ENCODE results near the gene EMP1. TPM values are rescaled to one million over a fixed set of nuclear protein-coding genes. Genes with fewer than 3 reads are reported as not detected.

EMP1 gene, protein sequence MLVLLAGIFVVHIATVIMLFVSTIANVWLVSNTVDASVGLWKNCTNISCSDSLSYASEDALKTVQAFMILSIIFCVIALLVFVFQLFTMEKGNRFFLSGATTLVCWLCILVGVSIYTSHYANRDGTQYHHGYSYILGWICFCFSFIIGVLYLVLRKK
- total RNA-seq, result 1 to 10 TPM; 7.3 to 8.6 TPM

GRCh38 chr12:13196130-13196921 is at the start of gene EMP1:
TSS of gene EMP1 (plus strand) at chr12:13196726. CDS start at chr12:13211511, 14,785 bp downstream.
- Mint-ChIP-seq H3K9me3 (no peaks in the 10 kb centered on the region), H3K27ac (peak within 1 kb of the TSS; percentile 67), H3K36me3 (no peaks in the 10 kb centered on the region), H3K4me1 (peaks cover 28% of the 10 kb centered on the region), H3K27me3 (peaks cover 57% of the 10 kb centered on the region), H3K4me3 (peak within 1 kb of the TSS; percentile 77)
- POLR2A ChIA-PET, result interaction anchor here (0.8 to 2.0 kb wide), 3 partner anchors 8 to 96 kb away, joined by 4 to 13 read pairs (median 6); no protein-coding TSS in a partner anchor
- DNase-seq (peak; percentile 62), ATAC-seq (ENCODE audit: low read depth) (peak; percentile 97)

GRCh38 chr12:13147688-13148484 is 48.6 kb upstream of the EMP1 start:
- POLR2A ChIA-PET, result no interaction called here
- H3K9me3 Mint-ChIP-seq, result no peaks in the 10 kb centered on the region
- DNase-seq, result no peak
- H3K4me3 Mint-ChIP-seq, result no peak overlapping the region
- peaks cover 19% of the 10 kb centered on the region for H3K4me1 Mint-ChIP-seq
- no peak for ATAC-seq (ENCODE audit: low read depth)
- H3K27ac Mint-ChIP-seq, result no peak overlapping the region
- peaks cover 7% of the 10 kb centered on the region for H3K27me3 Mint-ChIP-seq
- H3K36me3 Mint-ChIP-seq, result no peaks in the 10 kb centered on the region

- DNase-seq, result no peak
- ATAC-seq (ENCODE audit: low read depth), result no peak
- Mint-ChIP-seq H3K9me3 (no peaks in the 10 kb centered on the region), H3K27ac (no peak overlapping the region), H3K36me3 (no peaks in the 10 kb centered on the region), H3K4me1 (peaks cover 19% of the 10 kb centered on the region), H3K27me3 (peaks cover 7% of the 10 kb centered on the region), H3K4me3 (no peak overlapping the region)
- POLR2A ChIA-PET, result interaction anchor here (0.7 kb wide), 1 partner anchor 12 kb away, joined by 4 read pairs; no protein-coding TSS in a partner anchor
Observed at GRCh38 chr12:13148485-13148847, 48.1 kb upstream of the EMP1 start.

DNA sequence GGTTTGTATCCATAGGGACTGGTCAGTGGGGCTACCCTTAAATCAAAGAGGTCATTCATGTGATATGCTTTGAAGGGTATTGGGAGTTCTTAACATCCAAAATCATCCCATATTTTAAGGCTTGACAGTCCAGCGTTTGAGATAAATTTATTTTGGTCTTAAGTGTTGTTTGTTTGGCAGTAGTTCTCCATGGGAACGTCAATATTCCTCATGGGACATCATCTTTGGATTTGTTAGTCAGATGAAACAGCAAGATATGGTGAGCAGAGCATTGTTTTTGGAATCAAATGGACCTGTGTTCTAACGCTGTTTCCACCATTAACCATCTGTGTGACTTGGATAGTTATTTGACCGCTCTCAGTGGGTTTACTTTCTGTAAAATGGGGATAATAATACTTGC is 47.1 kb upstream of the EMP1 start:
- ATAC-seq (ENCODE audit: low read depth) (no peak), DNase-seq (no peak)
- Mint-ChIP-seq H3K9me3 (no peaks in the 10 kb centered on the region), H3K36me3 (no peaks in the 10 kb centered on the region), H3K4me3 (no peak overlapping the region), H3K27me3 (peaks cover 7% of the 10 kb centered on the region), H3K4me1 (peaks cover 10% of the 10 kb centered on the region), H3K27ac (no peak overlapping the region)
- POLR2A ChIA-PET, result interaction anchor here (0.7 kb wide), 1 partner anchor 11 kb away, joined by 4 read pairs; no protein-coding TSS in a partner anchor

DNA sequence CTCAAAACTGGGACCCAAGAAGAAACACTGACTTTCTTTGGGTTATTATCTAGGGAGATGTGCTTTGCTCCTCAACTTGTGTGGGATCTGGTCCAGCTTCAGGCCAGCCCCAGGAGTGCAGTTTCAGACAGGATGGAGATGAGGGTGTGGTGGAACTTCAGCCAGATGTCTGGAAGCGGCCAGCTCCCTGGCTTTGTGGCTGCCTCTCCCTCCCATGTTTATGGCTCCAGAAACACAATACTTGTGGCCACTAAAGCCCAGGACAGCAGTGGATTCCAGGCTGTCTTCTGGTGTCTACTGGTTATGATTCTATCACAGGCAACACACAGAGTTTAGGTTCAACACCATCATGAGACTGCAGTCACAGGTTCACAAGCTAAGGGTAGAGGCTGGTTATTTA is 44.2 kb upstream of the EMP1 start:
- Mint-ChIP-seq H3K36me3 (peaks cover 2% of the 10 kb centered on the region), H3K27me3 (peaks cover 11% of the 10 kb centered on the region), H3K9me3 (no peaks in the 10 kb centered on the region), H3K27ac (no peak overlapping the region), H3K4me3 (no peak overlapping the region), H3K4me1 (peaks cover 4% of the 10 kb centered on the region)
- ATAC-seq (ENCODE audit: low read depth) (no peak), DNase-seq (no peak)
- POLR2A ChIA-PET, result no interaction called here

- no peak for ATAC-seq (ENCODE audit: low read depth)
- no peak for DNase-seq
- POLR2A ChIA-PET, result interaction anchor here (0.6 kb wide), 1 partner anchor 26 kb away, joined by 5 read pairs; no protein-coding TSS in a partner anchor
- Mint-ChIP-seq H3K27me3 (peaks cover 11% of the 10 kb centered on the region), H3K9me3 (no peaks in the 10 kb centered on the region), H3K4me3 (no peak overlapping the region), H3K27ac (no peak overlapping the region), H3K4me1 (peaks cover 4% of the 10 kb centered on the region), H3K36me3 (peaks cover 2% of the 10 kb centered on the region)
Observed at GRCh38 chr12:13152756-13153155, 43.8 kb upstream of the EMP1 start.

DNA sequence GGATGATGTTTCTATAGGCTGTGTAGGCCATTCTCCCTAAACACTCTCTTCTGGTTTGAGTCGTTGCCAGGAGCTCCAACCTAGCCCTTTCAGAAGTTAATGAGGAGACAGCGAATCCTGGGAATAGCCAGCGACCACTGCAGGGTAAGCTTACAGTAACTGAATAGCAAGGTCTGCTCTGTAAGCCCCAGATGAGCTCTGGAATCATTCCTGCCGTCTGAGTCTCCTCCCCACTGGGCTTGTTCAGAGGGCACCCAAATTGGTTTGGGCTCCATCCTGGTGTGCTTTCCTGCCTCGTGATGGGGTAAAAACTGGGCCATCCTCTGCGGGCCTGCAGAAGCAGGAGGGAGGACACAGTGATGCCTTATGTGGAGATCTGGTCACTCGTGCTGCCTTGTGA is 43.3 kb upstream of the EMP1 start:
- ATAC-seq (ENCODE audit: low read depth) (no peak), DNase-seq (no peak)
- H3K4me3 Mint-ChIP-seq, result no peak overlapping the region
- H3K27me3 Mint-ChIP-seq, result peaks cover 11% of the 10 kb centered on the region
- POLR2A ChIA-PET, result interaction anchor here (0.6 kb wide), 1 partner anchor 26 kb away, joined by 5 read pairs; no protein-coding TSS in a partner anchor
- no peaks in the 10 kb centered on the region for H3K9me3 Mint-ChIP-seq
- H3K27ac Mint-ChIP-seq, result no peak overlapping the region
- peaks cover 4% of the 10 kb centered on the region for H3K4me1 Mint-ChIP-seq
- H3K36me3 Mint-ChIP-seq, result peaks cover 2% of the 10 kb centered on the region

GRCh38 chr12:13154027-13154538 is 42.4 kb upstream of the EMP1 start:
- POLR2A ChIA-PET, result no interaction called here

DNA sequence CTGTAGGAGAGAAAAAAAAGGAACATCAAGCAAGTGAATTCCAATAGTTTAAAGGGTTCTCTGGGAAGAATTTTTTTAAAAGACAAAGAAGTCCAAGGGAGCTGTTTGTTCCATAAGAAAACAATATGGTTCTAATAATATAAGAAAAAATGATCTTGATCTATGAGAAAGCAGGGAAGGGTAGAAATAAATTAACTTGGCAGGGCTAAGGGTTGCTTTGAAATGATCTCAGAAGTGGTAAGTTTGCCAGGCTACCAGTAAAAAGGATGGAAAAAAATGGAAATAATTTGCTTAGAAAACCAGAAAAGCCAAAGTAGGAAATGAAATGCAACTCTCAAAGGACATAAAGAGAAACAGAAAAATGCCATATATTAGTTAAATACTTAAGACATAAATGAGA is 41.7 kb upstream of the EMP1 start:
- ATAC-seq (ENCODE audit: low read depth) (no peak), DNase-seq (no peak)
- Mint-ChIP-seq H3K9me3 (no peaks in the 10 kb centered on the region), H3K36me3 (peaks cover 2% of the 10 kb centered on the region), H3K27me3 (peaks cover 11% of the 10 kb centered on the region), H3K27ac (no peak overlapping the region), H3K4me3 (no peak overlapping the region), H3K4me1 (peaks cover 4% of the 10 kb centered on the region)
- POLR2A ChIA-PET, result no interaction called here

More at GRCh38 chr12:13154027-13154538, 42.4 kb upstream of the EMP1 start:
- Mint-ChIP-seq H3K9me3 (no peaks in the 10 kb centered on the region), H3K27me3 (peaks cover 11% of the 10 kb centered on the region), H3K36me3 (peaks cover 2% of the 10 kb centered on the region), H3K27ac (no peak overlapping the region), H3K4me1 (peaks cover 4% of the 10 kb centered on the region), H3K4me3 (no peak overlapping the region)
- DNase-seq, result no peak
- no peak for ATAC-seq (ENCODE audit: low read depth)

DNA sequence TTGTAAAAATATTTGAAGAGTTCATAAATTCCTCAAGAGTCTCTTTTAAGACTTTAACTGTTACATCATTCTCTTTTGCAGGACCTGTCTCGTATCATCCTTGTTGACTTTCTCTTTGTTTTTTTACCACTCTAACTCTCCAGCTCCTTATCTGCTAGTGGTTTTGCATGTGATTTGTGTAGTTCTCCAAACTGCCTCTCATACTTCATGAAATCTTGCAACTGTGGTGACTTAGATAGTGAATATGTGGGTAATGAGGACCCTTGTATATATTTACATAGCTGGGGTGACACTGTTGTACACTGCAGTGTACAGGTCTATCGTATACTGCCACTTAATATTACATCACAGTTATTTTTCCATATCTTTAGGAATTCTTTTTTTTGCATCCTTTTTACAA is 40.2 kb upstream of the EMP1 start:
- DNase-seq (no peak), ATAC-seq (ENCODE audit: low read depth) (no peak)
- H3K27me3 Mint-ChIP-seq, result peaks cover 11% of the 10 kb centered on the region
- H3K27ac Mint-ChIP-seq, result no peak overlapping the region
- POLR2A ChIA-PET, result no interaction called here
- no peak overlapping the region for H3K4me3 Mint-ChIP-seq
- peaks cover 2% of the 10 kb centered on the region for H3K36me3 Mint-ChIP-seq
- peaks cover 4% of the 10 kb centered on the region for H3K4me1 Mint-ChIP-seq
- no peaks in the 10 kb centered on the region for H3K9me3 Mint-ChIP-seq

DNA sequence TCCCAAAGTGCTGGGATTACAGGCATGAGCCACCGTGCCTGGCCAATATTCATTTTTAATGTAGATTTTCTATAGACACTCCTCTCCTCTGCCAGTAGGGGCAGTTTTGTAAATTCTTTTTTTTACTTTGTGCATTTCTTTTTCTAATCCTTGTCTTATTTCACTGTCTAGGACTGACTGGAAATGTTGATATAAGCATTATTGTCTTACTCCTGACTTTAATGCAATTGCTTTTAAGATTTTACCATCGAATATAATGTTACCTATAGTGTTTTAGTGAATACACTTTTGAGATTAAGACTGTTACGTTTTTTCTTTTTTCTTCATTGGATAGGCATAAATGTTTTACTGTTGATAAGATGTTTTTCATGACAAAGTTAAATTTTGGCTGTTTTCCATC is 35.4 kb upstream of the EMP1 start:
- no peak overlapping the region for H3K4me3 Mint-ChIP-seq
- H3K9me3 Mint-ChIP-seq, result no peaks in the 10 kb centered on the region
- DNase-seq (no peak), ATAC-seq (ENCODE audit: low read depth) (no peak)
- H3K27me3 Mint-ChIP-seq, result peaks cover 9% of the 10 kb centered on the region
- no peak overlapping the region for H3K27ac Mint-ChIP-seq
- peaks cover 2% of the 10 kb centered on the region for H3K36me3 Mint-ChIP-seq
- POLR2A ChIA-PET, result interaction anchor here (0.6 kb wide), 1 partner anchor 34 kb away, joined by 3 read pairs; no protein-coding TSS in a partner anchor
- peaks cover 18% of the 10 kb centered on the region for H3K4me1 Mint-ChIP-seq

- H3K36me3 Mint-ChIP-seq, result peaks cover 2% of the 10 kb centered on the region
- peaks cover under 1% of the 10 kb centered on the region for H3K27me3 Mint-ChIP-seq
- DNase-seq (no peak), ATAC-seq (ENCODE audit: low read depth) (no peak)
- H3K4me1 Mint-ChIP-seq, result peaks cover 18% of the 10 kb centered on the region
- no peak overlapping the region for H3K4me3 Mint-ChIP-seq
- H3K27ac Mint-ChIP-seq, result no peak overlapping the region
- peaks cover 2% of the 10 kb centered on the region for H3K9me3 Mint-ChIP-seq
- POLR2A ChIA-PET, result no interaction called here
Observed at GRCh38 chr12:13162904-13163303, 33.6 kb upstream of the EMP1 start.

Data from activated naive CD8-positive, alpha-beta T cell treated with anti-CD3 and anti-CD28 coated beads, Interleukin-2, amount 10 ng/mL, durations not matched to agents 7 days and 5 days (primary cell).